Smooth muscle cell (in vitro differentiated cells): ENCODE results near the gene OR10H4. TPM values are rescaled to one million over a fixed set of nuclear protein-coding genes. Genes with fewer than 3 reads are reported as not detected.

Source experiments
- DNase-seq: peaks from one replicate; lab custom pipeline; 2025; ENCODE audit not compliant: unreplicated experiment; lab: John Stamatoyannopoulos, UW
- H2AFZ ChIP-seq: fragments of 200-600 bp; sonication (generic); 2 replicates; pipeline ENCODE4 v1.6.0; 2016; ENCODE audit warnings: antibody characterized with exemption, low read depth, mild to moderate bottlenecking
- H3F3A ChIP-seq: fragments of 200-600 bp; sonication (generic); 2 replicates; pipeline ENCODE4 v1.6.0; 2017; ENCODE audit warnings: antibody characterized with exemption, low read depth
- H3K27ac ChIP-seq: fragments of 200-600 bp; sonication (generic); 2 replicates; pipeline ENCODE4 v1.5.1; 2016; ENCODE audit warnings: low read depth, mild to moderate bottlenecking
- H3K27me3 ChIP-seq: fragments of 200-600 bp; sonication (generic); 2 replicates; pipeline ENCODE4 v1.6.1; 2016; ENCODE audit warnings: low read depth, mild to moderate bottlenecking
- H3K36me3 ChIP-seq: fragments of 200-600 bp; sonication (generic); 2 replicates; pipeline ENCODE4 v1.5.1; 2016; ENCODE audit warnings: low read depth
- H3K4me1 ChIP-seq: fragments of 200-600 bp; sonication (generic); 2 replicates; pipeline ENCODE4 v1.5.1; 2016; ENCODE audit warnings: low read depth
- H3K4me2 ChIP-seq: fragments of 200-600 bp; sonication (generic); 2 replicates; pipeline ENCODE4 v1.6.0; 2016; ENCODE audit warnings: mild to moderate bottlenecking
- H3K4me3 ChIP-seq: fragments of 200-600 bp; sonication (generic); 2 replicates; pipeline ENCODE4 v1.5.1; 2016; ENCODE audit warnings: mild to moderate bottlenecking
- H3K79me2 ChIP-seq: fragments of 200-600 bp; sonication (generic); 2 replicates; pipeline ENCODE4 v1.6.0; 2016; ENCODE audit warnings: low read depth, mild to moderate bottlenecking
- H3K9ac ChIP-seq: fragments of 200-600 bp; sonication (generic); 2 replicates; pipeline ENCODE4 v1.6.0; 2016; ENCODE audit warnings: low read depth
- H3K9me3 ChIP-seq: fragments of 200-600 bp; sonication (generic); replicated peaks from 2 replicates; pipeline ENCODE4 v1.5.1; 2016; ENCODE audit warnings: low read depth
- H4K20me1 ChIP-seq: fragments of 200-600 bp; sonication (generic); 2 replicates; pipeline ENCODE4 v1.6.0; 2016; ENCODE audit warnings: low read depth
- WGBS: methylation state at CpG from one replicate; pipeline ENCODE4 v1.1.7; 2016; ENCODE audit warnings: low lambda C conversion rate; 5-methylcytosine and 5-hydroxymethylcytosine counted together
- polyA plus RNA-seq: library from polyadenylated mRNA; unstranded; fragments of >200 nt; fragmentation: Nextera tagmentation; extraction: Ambion mirVana; gene quantifications from 2 replicates; pipeline ENCODE4 v1.2.1, GENCODE V29; 2016
- total RNA-seq: library from RNA; depleted of rRNA; stranded (reverse); fragments of >200 nt; gene quantifications from 2 replicates; pipeline ENCODE4 v1.2.3, GENCODE V29; 2014
- TF ChIP-seq, protein P1 (sequence below): fragments of 200-600 bp; sonication (generic); IDR thresholded peaks from 2 replicates; pipeline ENCODE4 v1.5.1; 2017; ENCODE audit warnings: borderline replicate concordance, mild to moderate bottlenecking, antibody characterized with exemption; ENCODE audit not compliant: insufficient read depth, poor library complexity, severe bottlenecking

The OR10H4 gene
- total and polyA plus RNA-seq, 2 experiments from 2014 or later: not detected

DNA sequence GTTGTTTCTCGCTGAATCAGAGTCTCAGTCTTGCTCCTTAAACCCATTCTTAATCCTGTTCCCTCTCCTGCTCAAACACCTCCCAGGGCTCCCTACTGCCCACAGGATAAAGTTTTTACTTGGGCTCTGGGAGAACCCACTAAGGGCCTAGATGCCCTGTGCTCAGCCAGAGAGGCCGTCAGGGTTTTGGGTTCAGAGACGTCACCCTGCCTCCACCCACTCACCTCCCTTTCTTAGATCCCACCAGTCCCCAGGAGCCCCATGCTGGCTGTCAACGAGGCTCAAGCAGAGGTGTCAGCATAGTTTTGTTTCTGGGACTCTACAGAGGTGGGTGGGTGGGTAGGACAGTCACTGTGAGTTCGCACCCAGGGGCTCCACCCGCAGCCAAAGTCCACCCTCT lies 35.4 kb upstream of the OR10H4 start:
- TF ChIP-seq, protein P1, sequence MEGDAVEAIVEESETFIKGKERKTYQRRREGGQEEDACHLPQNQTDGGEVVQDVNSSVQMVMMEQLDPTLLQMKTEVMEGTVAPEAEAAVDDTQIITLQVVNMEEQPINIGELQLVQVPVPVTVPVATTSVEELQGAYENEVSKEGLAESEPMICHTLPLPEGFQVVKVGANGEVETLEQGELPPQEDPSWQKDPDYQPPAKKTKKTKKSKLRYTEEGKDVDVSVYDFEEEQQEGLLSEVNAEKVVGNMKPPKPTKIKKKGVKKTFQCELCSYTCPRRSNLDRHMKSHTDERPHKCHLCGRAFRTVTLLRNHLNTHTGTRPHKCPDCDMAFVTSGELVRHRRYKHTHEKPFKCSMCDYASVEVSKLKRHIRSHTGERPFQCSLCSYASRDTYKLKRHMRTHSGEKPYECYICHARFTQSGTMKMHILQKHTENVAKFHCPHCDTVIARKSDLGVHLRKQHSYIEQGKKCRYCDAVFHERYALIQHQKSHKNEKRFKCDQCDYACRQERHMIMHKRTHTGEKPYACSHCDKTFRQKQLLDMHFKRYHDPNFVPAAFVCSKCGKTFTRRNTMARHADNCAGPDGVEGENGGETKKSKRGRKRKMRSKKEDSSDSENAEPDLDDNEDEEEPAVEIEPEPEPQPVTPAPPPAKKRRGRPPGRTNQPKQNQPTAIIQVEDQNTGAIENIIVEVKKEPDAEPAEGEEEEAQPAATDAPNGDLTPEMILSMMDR: no peak
- no peaks in the 10 kb centered on the region for H3K27me3 ChIP-seq
- no peaks in the 10 kb centered on the region for H3F3A ChIP-seq
- no peaks in the 10 kb centered on the region for H3K36me3 ChIP-seq
- no peak overlapping the region for H3K4me2 ChIP-seq
- H3K9me3 ChIP-seq: no peaks in the 10 kb centered on the region
- H3K79me2 ChIP-seq: no peaks in the 10 kb centered on the region
- no peak overlapping the region for H3K4me3 ChIP-seq
- H2AFZ ChIP-seq: no peak overlapping the region
- H3K27ac ChIP-seq: no peak overlapping the region
- no peak overlapping the region for H3K9ac ChIP-seq
- no peaks in the 10 kb centered on the region for H4K20me1 ChIP-seq
- no peaks in the 10 kb centered on the region for H3K4me1 ChIP-seq
- no peak for DNase-seq
- 78% methylated on average over 6 of the region's 6 CpGs for WGBS

GRCh38 chr19:15913830-15914229 lies 35.0 kb upstream of the OR10H4 start:
- Histone ChIP-seq H3K9ac (no peak overlapping the region), H4K20me1 (no peaks in the 10 kb centered on the region), H3K4me2 (no peak overlapping the region), H2AFZ (no peak overlapping the region), H3K27me3 (no peaks in the 10 kb centered on the region), H3K9me3 (no peaks in the 10 kb centered on the region), H3K4me1 (no peaks in the 10 kb centered on the region), H3K27ac (no peak overlapping the region), H3K79me2 (no peaks in the 10 kb centered on the region), H3K36me3 (no peaks in the 10 kb centered on the region), H3K4me3 (no peak overlapping the region), H3F3A (no peaks in the 10 kb centered on the region)
- TF ChIP-seq, protein P1: no peak
- 85% methylated on average over 8 of the region's 8 CpGs for WGBS
- no peak for DNase-seq

GRCh38 chr19:15915109-15915508 lies 33.7 kb upstream of the OR10H4 start:
- no peak overlapping the region for H3K4me2 ChIP-seq
- H3K9me3 ChIP-seq: peaks cover 4% of the 10 kb centered on the region
- no peak overlapping the region for H3K4me3 ChIP-seq
- H3K27ac ChIP-seq: no peak overlapping the region
- TF ChIP-seq, protein P1: no peak
- H3F3A ChIP-seq: no peaks in the 10 kb centered on the region
- H4K20me1 ChIP-seq: no peaks in the 10 kb centered on the region
- H3K36me3 ChIP-seq: no peaks in the 10 kb centered on the region
- no peak overlapping the region for H3K9ac ChIP-seq
- no peaks in the 10 kb centered on the region for H3K79me2 ChIP-seq
- H2AFZ ChIP-seq: no peak overlapping the region
- DNase-seq: no peak
- WGBS: 78% methylated on average over 2 of the region's 2 CpGs
- no peaks in the 10 kb centered on the region for H3K4me1 ChIP-seq
- no peaks in the 10 kb centered on the region for H3K27me3 ChIP-seq

DNA sequence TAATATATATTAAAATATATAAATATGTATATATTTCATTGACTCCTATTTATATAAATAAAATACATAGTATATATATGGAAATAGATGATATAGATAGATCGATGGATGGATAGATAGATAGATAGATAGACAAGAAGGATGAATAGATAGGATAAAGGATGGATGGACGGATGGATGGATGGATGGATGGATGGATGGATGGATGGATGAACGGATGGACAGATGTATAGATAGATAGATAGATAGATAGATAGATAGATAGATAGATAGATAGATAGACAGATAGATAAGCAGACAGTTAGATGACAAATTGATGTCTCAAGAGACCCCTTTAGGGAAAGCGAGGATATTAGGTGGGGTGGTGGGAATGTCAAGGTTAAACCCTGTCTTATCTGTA lies 29.6 kb upstream of the OR10H4 start:
- peaks cover 4% of the 10 kb centered on the region for H3K9me3 ChIP-seq
- no peak overlapping the region for H3K27ac ChIP-seq
- H3K4me2 ChIP-seq: no peak overlapping the region
- no peak overlapping the region for H3K9ac ChIP-seq
- no peaks in the 10 kb centered on the region for H4K20me1 ChIP-seq
- no peaks in the 10 kb centered on the region for H3K36me3 ChIP-seq
- no peaks in the 10 kb centered on the region for H3K79me2 ChIP-seq
- WGBS: 70% methylated on average over 4 of the region's 4 CpGs
- TF ChIP-seq, protein P1: no peak
- H3K4me3 ChIP-seq: no peak overlapping the region
- H3K27me3 ChIP-seq: no peaks in the 10 kb centered on the region
- H2AFZ ChIP-seq: no peak overlapping the region
- DNase-seq: no peak
- H3K4me1 ChIP-seq: no peaks in the 10 kb centered on the region
- no peaks in the 10 kb centered on the region for H3F3A ChIP-seq
